Body of pancreas (tissue), 4 donors: Measurements from ENCODE around the gene STIMATE.

Experiments
- CTCF ChIP-seq, 7 experiments: fragments of 450-650 bp in 4 of 7; fragments of 200-600 bp in 3 of 7; sonication (generic) in 3 of 7; IDR thresholded peaks; one replicate each; pipeline ENCODE4 v1.5.1; 2016 to 2019; ENCODE audit warnings: antibody characterized with exemption in 7 of 7
- POLR2A ChIP-seq, 3 donors: fragments of 450-650 bp; IDR thresholded peaks; one replicate each; pipeline ENCODE4 v1.6.1; 2016; ENCODE audit warnings: antibody characterized with exemption in 3 of 3, mild to moderate bottlenecking in 2 of 3

- TF ChIP-seq CTCF (IDR thresholded peaks at IDR 0.05) = peak in 5 of 7 experiments; percentile 14 to 31 (median 16)
- no peak for TF ChIP-seq POLR2A (IDR thresholded peaks at IDR 0.05)
Observed at GRCh38 chr3:52820736-52821135, 76.6 kb downstream of the STIMATE start.
